ENCODE data around the gene FPR1.
A peak's percentile ranks its signal among the peaks of the same experiment; 100 is the strongest.

The FPR1 gene

GRCh38 chr19:51703575-51704515, 47.8 kb downstream of the FPR1 start:
- peak; percentile 93 for DNase-seq

- no peak for DNase-seq
Observed at GRCh38 chr19:51702825-51703574, 48.7 kb downstream of the FPR1 start.

- DNase-seq, result no peak
Observed at GRCh38 chr19:51702103-51702824, 49.4 kb downstream of the FPR1 start.

GRCh38 chr19:51701468-51702100, 50.1 kb downstream of the FPR1 start:
- no peak for DNase-seq

- DNase-seq, result no peak
Observed at GRCh38 chr19:51699170-51699569, 52.5 kb downstream of the FPR1 start.

GRCh38 chr19:51698296-51698695, 53.4 kb downstream of the FPR1 start:
- DNase-seq, result no peak

GRCh38 chr19:51697169-51697776, 54.4 kb downstream of the FPR1 start:
- no peak for DNase-seq

- DNase-seq, result no peak
Observed at GRCh38 chr19:51696606-51697005, 55.1 kb downstream of the FPR1 start.
